Keratinocyte (primary cell): ENCODE results near the gene MYL4. TPM values are rescaled to one million over a fixed set of nuclear protein-coding genes. Genes with fewer than 3 reads are reported as not detected.

ENCODE experiments used
- DNase-seq: peaks from one replicate; pipeline ENCODE4 v3.0.0-alpha.2; 2011; ENCODE audit warnings: low read depth, missing footprints, low spot score
- FAIRE-seq: peaks from 2 replicates; lab custom pipeline; 2011; peaks lifted over from hg19 to GRCh38; lab: Jason Lieb, UNC
- H2AFZ ChIP-seq: 2 replicates; pipeline ENCODE4 v1.6.0; 2012; ENCODE audit warnings: low read length, control low read depth, inconsistent platforms; ENCODE audit not compliant: control insufficient read depth
- H3K27ac ChIP-seq: 2 replicates; pipeline ENCODE4 v1.5.1; 2011; ENCODE audit warnings: low read length; ENCODE audit not compliant: control insufficient read depth, insufficient read depth
- H3K27me3 ChIP-seq: 3 replicates; pipeline ENCODE4 v1.6.0; 2011; ENCODE audit warnings: low read length; ENCODE audit not compliant: control insufficient read depth, insufficient read depth; ENCODE audit errors: extremely low read depth
- H3K36me3 ChIP-seq, 2 experiments: 2 replicates in 1 of 2; 3 replicates in 1 of 2; pipeline ENCODE4 v1.5.1; 2011; ENCODE audit warnings: low read length in 2 of 2, mild to moderate bottlenecking in 1 of 2; ENCODE audit not compliant: control insufficient read depth in 2 of 2, insufficient read depth in 2 of 2; ENCODE audit errors: extremely low read depth in 1 of 2
- H3K4me1 ChIP-seq: 3 replicates; pipeline ENCODE4 v1.5.1; 2011; ENCODE audit warnings: low read length; ENCODE audit not compliant: control insufficient read depth, insufficient read depth; ENCODE audit errors: extremely low read depth
- H3K4me2 ChIP-seq: 3 replicates; pipeline ENCODE4 v1.6.0; 2011; ENCODE audit warnings: low read depth, low read length; ENCODE audit not compliant: control insufficient read depth, insufficient read depth; ENCODE audit errors: extremely low read depth
- H3K4me3 ChIP-seq, 3 experiments: fragments of 200-600 bp in 1 of 3; sonication (generic) in 1 of 3; 2 replicates in 2 of 3; 3 replicates in 1 of 3; pipeline ENCODE4 v1.5.1; 2011 to 2016; ENCODE audit warnings: low read length in 3 of 3, mild to moderate bottlenecking in 3 of 3, control low read depth in 2 of 3, inconsistent platforms in 1 of 3, low read depth in 1 of 3, mixed read lengths in 1 of 3, mixed run types in 1 of 3, moderate library complexity in 1 of 3; ENCODE audit not compliant: control insufficient read depth in 2 of 3, insufficient read depth in 2 of 3; ENCODE audit errors: extremely low read depth in 1 of 3
- H3K79me2 ChIP-seq: 2 replicates; pipeline ENCODE4 v1.6.0; 2012; ENCODE audit warnings: low read length; ENCODE audit not compliant: control insufficient read depth, insufficient read depth
- H3K9ac ChIP-seq: 3 replicates; pipeline ENCODE4 v1.6.0; 2011; ENCODE audit warnings: low read length; ENCODE audit not compliant: control insufficient read depth, insufficient read depth; ENCODE audit errors: extremely low read depth
- H3K9me1 ChIP-seq: 3 replicates; pipeline ENCODE4 v1.6.0; 2011; ENCODE audit warnings: low read length; ENCODE audit not compliant: control insufficient read depth, insufficient read depth; ENCODE audit errors: extremely low read depth
- H3K9me3 ChIP-seq: 2 replicates; pipeline ENCODE4 v1.5.1; 2012; ENCODE audit warnings: low read depth, low read length; ENCODE audit not compliant: control insufficient read depth
- H4K20me1 ChIP-seq: 3 replicates; pipeline ENCODE4 v1.6.0; 2011; ENCODE audit warnings: low read length; ENCODE audit not compliant: control insufficient read depth, insufficient read depth; ENCODE audit errors: extremely low read depth
- CTCF ChIP-seq, 3 experiments: IDR thresholded peaks in 1 of 3; conservative IDR thresholded peaks in 1 of 3; optimal IDR thresholded peaks in 1 of 3; 2 replicates in 2 of 3; 3 replicates in 1 of 3; pipeline versions ENCODE3 to v1.5.1; 2011; ENCODE audit warnings: low read length in 3 of 3, mild to moderate bottlenecking in 3 of 3, moderate library complexity in 2 of 3, control low read depth in 1 of 3, inconsistent platforms in 1 of 3; ENCODE audit not compliant: insufficient read depth in 2 of 3; ENCODE audit errors: extremely low read depth in 1 of 3
- EZH2 ChIP-seq: IDR thresholded peaks from one replicate; pipeline ENCODE4 v1.6.1; 2012; ENCODE audit warnings: inconsistent platforms, mild to moderate bottlenecking, low read length, moderate library complexity
- dilution Hi-C: fragments of 300-500 bp; cut with MboI; formaldehyde crosslinking; loops from one replicate; pipeline ENCODE4 v1.7.0; 2020; ENCODE audit warnings: low sequenced_read_pairs; ENCODE audit not compliant: extremely low pct_ligation_motif_present
- polyA plus RNA-seq, 5 experiments: library from polyadenylated mRNA; depleted of rRNA in 3 of 5; stranded (reverse) in 3 of 5; stranded (forward) in 1 of 5; unstranded in 1 of 5; fragments of >200 nt; gene quantifications; 1 replicate in 1 of 5; 2 replicates in 3 of 5; 3 replicates in 1 of 5; pipeline versions ENCODE4 v1.2.1 to v1.2.3, GENCODE V29; 2011 to 2012; ENCODE audit warnings: missing spikeins in 2 of 5, low read depth in 1 of 5, low replicate concordance in 1 of 5

MYL4 gene
- polyA plus RNA-seq, 1 donor (not counting 4 experiments of a cell fraction or from before 2014, with no cell fraction given): not detected

DNA sequence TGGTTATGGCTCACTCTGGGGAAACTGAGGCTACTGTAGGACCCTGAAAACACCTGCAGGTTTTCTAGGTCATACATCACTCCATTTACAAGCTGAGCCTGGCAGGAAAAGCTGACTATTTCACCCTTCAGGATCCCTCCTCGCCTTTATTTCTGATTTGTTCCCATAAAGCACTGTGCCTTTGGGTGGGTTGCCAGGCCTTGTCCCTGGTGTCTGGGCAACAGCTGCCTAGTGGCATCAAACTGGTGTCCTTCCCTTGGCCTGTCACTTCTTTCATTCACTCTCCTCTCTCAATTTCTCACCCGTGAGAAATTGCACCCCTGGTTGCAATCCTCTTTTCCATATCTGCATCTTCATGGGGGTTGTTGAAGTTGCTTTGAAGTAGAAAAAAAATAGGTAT, 1.6 kb downstream of the MYL4 start:
- H3K27ac ChIP-seq: no peak overlapping the region
- dilution Hi-C loops: no loop called here
- no peak for DNase-seq
- peaks cover 2% of the 10 kb centered on the region for H3K4me1 ChIP-seq
- no peaks in the 10 kb centered on the region for H3K9me3 ChIP-seq
- H2AFZ ChIP-seq: no peak overlapping the region
- H3K79me2 ChIP-seq: no peaks in the 10 kb centered on the region
- no peak overlapping the region for H3K4me2 ChIP-seq
- no peak overlapping the region for H3K4me3 ChIP-seq
- FAIRE-seq: no peak
- no peaks in the 10 kb centered on the region for H3K36me3 ChIP-seq
- TF ChIP-seq CTCF (optimal IDR thresholded peaks at IDR 0.05 in 1 of 3, IDR thresholded peaks at IDR 0.05 in 1 of 3, conservative IDR thresholded peaks at IDR 0.05 in 1 of 3; ENCODE audit: extremely low read depth in 1 of 3, insufficient read depth in 2 of 3, low read length in 3 of 3) (no peak), EZH2 (no peak)
- H3K9ac ChIP-seq: no peak overlapping the region
- H3K9me1 ChIP-seq: no peaks in the 10 kb centered on the region
- H4K20me1 ChIP-seq: no peaks in the 10 kb centered on the region
- H3K27me3 ChIP-seq: no peaks in the 10 kb centered on the region

- TF ChIP-seq CTCF (optimal IDR thresholded peaks at IDR 0.05 in 1 of 3, IDR thresholded peaks at IDR 0.05 in 1 of 3, conservative IDR thresholded peaks at IDR 0.05 in 1 of 3; ENCODE audit: extremely low read depth in 1 of 3, insufficient read depth in 2 of 3, low read length in 3 of 3) (no peak), EZH2 (no peak)
- FAIRE-seq: no peak
- Histone ChIP-seq H3K79me2 (no peaks in the 10 kb centered on the region), H3K9me1 (no peaks in the 10 kb centered on the region), H3K4me1 (no peaks in the 10 kb centered on the region), H3K4me2 (no peak overlapping the region), H3K27ac (no peak overlapping the region), H2AFZ (no peak overlapping the region), H3K36me3 (no peaks in the 10 kb centered on the region), H3K9me3 (no peaks in the 10 kb centered on the region), H4K20me1 (no peaks in the 10 kb centered on the region), H3K27me3 (no peaks in the 10 kb centered on the region), H3K9ac (no peak overlapping the region), H3K4me3 (no peak overlapping the region)
- dilution Hi-C loops: no loop called here
- no peak for DNase-seq
Observed at GRCh38 chr17:47212458-47212857, 3.3 kb downstream of the MYL4 start.
